Stomach smooth muscle (tissue), 2 donors: ENCODE data around the gene RCBTB1.
A peak's percentile ranks its signal among the peaks of the same experiment; 100 is the strongest.

Experiments used
- H3K27ac ChIP-seq: one replicate; pipeline ENCODE4 v1.7.0; 2013; ENCODE audit warnings: mild to moderate bottlenecking, low read length, inconsistent platforms
- H3K27me3 ChIP-seq, 2 donors: one replicate each; pipeline ENCODE4 v1.7.0; 2013; ENCODE audit warnings: low read length in 2 of 2; ENCODE audit not compliant: insufficient read depth in 2 of 2, control insufficient read depth in 1 of 2
- H3K36me3 ChIP-seq, 2 donors: one replicate each; pipeline ENCODE4 v1.7.0; 2013; ENCODE audit warnings: low read length in 2 of 2; ENCODE audit not compliant: control insufficient read depth in 2 of 2, insufficient read depth in 2 of 2
- H3K4me1 ChIP-seq: one replicate; pipeline ENCODE4 v1.7.0; 2013; ENCODE audit warnings: low read length; ENCODE audit not compliant: control insufficient read depth, insufficient read depth
- H3K4me3 ChIP-seq, 2 donors: one replicate each; pipeline ENCODE4 v1.7.0; 2013; ENCODE audit warnings: low read length in 2 of 2
- H3K9ac ChIP-seq, 2 donors: one replicate each; pipeline ENCODE4 v1.7.0; 2013; ENCODE audit warnings: low read length in 2 of 2, mild to moderate bottlenecking in 1 of 2
- H3K9me3 ChIP-seq, 2 donors: one replicate each; pipeline ENCODE4 v1.7.0; 2013; ENCODE audit warnings: low read length in 2 of 2; ENCODE audit not compliant: control insufficient read depth in 2 of 2
- donor health status: healthy.
- donor health status: Pancreatic carcinoma.

Gene RCBTB1

GRCh38 chr13:49554387-49554786, 31.0 kb downstream of the RCBTB1 start:
- no peaks in the 10 kb centered on the region for H3K9me3 ChIP-seq
- H3K9ac ChIP-seq = no peak overlapping the region
- no peaks in the 10 kb centered on the region for H3K4me1 ChIP-seq
- H3K4me3 ChIP-seq = no peak overlapping the region
- H3K27ac ChIP-seq = no peak overlapping the region
- no peaks in the 10 kb centered on the region for H3K27me3 ChIP-seq
- peaks cover 7 to 13% of the 10 kb centered on the region in 2 donors for H3K36me3 ChIP-seq

GRCh38 chr13:49553888-49554287, 31.5 kb downstream of the RCBTB1 start:
- no peaks in the 10 kb centered on the region for H3K4me1 ChIP-seq
- no peak overlapping the region for H3K9ac ChIP-seq
- H3K4me3 ChIP-seq = no peak overlapping the region
- H3K36me3 ChIP-seq = peaks cover 4 to 14% of the 10 kb centered on the region in 2 donors
- H3K27ac ChIP-seq = no peak overlapping the region
- no peaks in the 10 kb centered on the region for H3K9me3 ChIP-seq
- no peaks in the 10 kb centered on the region for H3K27me3 ChIP-seq

GRCh38 chr13:49550942-49551644, 34.3 kb downstream of the RCBTB1 start:
- Histone ChIP-seq H3K9ac (no peak overlapping the region), H3K27ac (no peak overlapping the region), H3K4me1 (no peaks in the 10 kb centered on the region), H3K36me3 (peaks cover 8 to 18% of the 10 kb centered on the region in 2 donors), H3K27me3 (no peaks in the 10 kb centered on the region), H3K9me3 (no peaks in the 10 kb centered on the region), H3K4me3 (no peak overlapping the region)

GRCh38 chr13:49549289-49549688, 36.1 kb downstream of the RCBTB1 start:
- Histone ChIP-seq H3K9me3 (no peaks in the 10 kb centered on the region), H3K27me3 (no peaks in the 10 kb centered on the region), H3K4me1 (no peaks in the 10 kb centered on the region), H3K9ac (no peak overlapping the region), H3K36me3 (peaks cover 15 to 21% of the 10 kb centered on the region in 2 donors), H3K4me3 (no peak overlapping the region), H3K27ac (no peak overlapping the region)

GRCh38 chr13:49546561-49546960, 38.8 kb downstream of the RCBTB1 start:
- Histone ChIP-seq H3K4me1 (no peaks in the 10 kb centered on the region), H3K9ac (no peak overlapping the region), H3K36me3 (peaks cover 15 to 23% of the 10 kb centered on the region in 2 donors), H3K9me3 (no peaks in the 10 kb centered on the region), H3K27me3 (no peaks in the 10 kb centered on the region), H3K4me3 (no peak overlapping the region), H3K27ac (no peak overlapping the region)

GRCh38 chr13:49545661-49546060, 39.7 kb downstream of the RCBTB1 start:
- H3K4me1 ChIP-seq = no peaks in the 10 kb centered on the region

GRCh38 chr13:49543656-49544055, 41.7 kb downstream of the RCBTB1 start:
- Histone ChIP-seq H3K36me3 (peaks cover 17 to 19% of the 10 kb centered on the region in 2 donors), H3K4me3 (no peak overlapping the region), H3K9me3 (no peaks in the 10 kb centered on the region), H3K27ac (no peak overlapping the region), H3K9ac (no peak overlapping the region), H3K4me1 (no peaks in the 10 kb centered on the region), H3K27me3 (no peaks in the 10 kb centered on the region)

More at GRCh38 chr13:49545661-49546060, 39.7 kb downstream of the RCBTB1 start:
- Histone ChIP-seq H3K9me3 (no peaks in the 10 kb centered on the region), H3K36me3 (peaks cover 13 to 23% of the 10 kb centered on the region in 2 donors), H3K27ac (no peak overlapping the region), H3K4me3 (no peak overlapping the region), H3K27me3 (no peaks in the 10 kb centered on the region), H3K9ac (no peak overlapping the region)

GRCh38 chr13:49540552-49540951, 44.8 kb downstream of the RCBTB1 start:
- Histone ChIP-seq H3K27ac (no peak overlapping the region), H3K36me3 (peaks cover 8 to 11% of the 10 kb centered on the region in 2 donors), H3K9me3 (no peaks in the 10 kb centered on the region), H3K4me3 (no peak overlapping the region), H3K27me3 (no peaks in the 10 kb centered on the region), H3K4me1 (no peaks in the 10 kb centered on the region), H3K9ac (peak overlapping the region in 1 of 2 donors; percentile 33)

GRCh38 chr13:49539746-49540145, 45.6 kb downstream of the RCBTB1 start:
- no peak overlapping the region for H3K9ac ChIP-seq
- no peaks in the 10 kb centered on the region for H3K27me3 ChIP-seq
- no peak overlapping the region for H3K27ac ChIP-seq
- no peaks in the 10 kb centered on the region for H3K9me3 ChIP-seq
- H3K36me3 ChIP-seq = peaks cover 6 to 8% of the 10 kb centered on the region in 2 donors
- H3K4me1 ChIP-seq = no peaks in the 10 kb centered on the region
- no peak overlapping the region for H3K4me3 ChIP-seq

GRCh38 chr13:49539313-49539712, 46.0 kb downstream of the RCBTB1 start:
- Histone ChIP-seq H3K36me3 (peaks cover 6 to 8% of the 10 kb centered on the region in 2 donors), H3K4me1 (no peaks in the 10 kb centered on the region), H3K27ac (no peak overlapping the region), H3K9ac (no peak overlapping the region), H3K9me3 (no peaks in the 10 kb centered on the region), H3K4me3 (peak overlapping the region in 1 of 2 donors; percentile 3), H3K27me3 (no peaks in the 10 kb centered on the region)

- Histone ChIP-seq H3K27ac (no peak overlapping the region), H3K9me3 (no peaks in the 10 kb centered on the region), H3K4me3 (no peak overlapping the region), H3K36me3 (peaks cover 6 to 9% of the 10 kb centered on the region in 2 donors), H3K4me1 (no peaks in the 10 kb centered on the region), H3K9ac (no peak overlapping the region), H3K27me3 (no peaks in the 10 kb centered on the region)
Measured at GRCh38 chr13:49538404-49538803, 47.0 kb downstream of the RCBTB1 start.
